HG02623 (cell line): Measurements from ENCODE around the gene TIGD3.
A peak's percentile ranks its signal among the peaks of the same experiment; 100 is the strongest.

ENCODE experiments used
- ATAC-seq: cut with Tn5 transposase; IDR thresholded peaks from one replicate; pipeline ENCODE4 v1.9.1; 2021; ENCODE audit warnings: moderate library complexity; ENCODE audit not compliant: unreplicated experiment

TIGD3 gene

GRCh38 chr11:65354265-65355012 lies at the start of gene TIGD3:
TSS of gene TIGD3 (plus strand) at chr11:65354751. CDS start at chr11:65355809, 1,058 bp downstream.
- ATAC-seq = peak; percentile 85

- ATAC-seq = no peak
Measured at GRCh38 chr11:65305501-65306268, 48.9 kb upstream of the TIGD3 start.

GRCh38 chr11:65307298-65308229 lies 47.0 kb upstream of the TIGD3 start:
- no peak for ATAC-seq

- no peak for ATAC-seq
Measured at GRCh38 chr11:65308281-65308891, 46.2 kb upstream of the TIGD3 start.

- no peak for ATAC-seq
Measured at GRCh38 chr11:65309006-65309405, 45.5 kb upstream of the TIGD3 start.

- ATAC-seq = no peak
Measured at GRCh38 chr11:65310215-65310614, 44.3 kb upstream of the TIGD3 start.

- ATAC-seq = no peak
Measured at GRCh38 chr11:65310736-65311135, 43.8 kb upstream of the TIGD3 start.

GRCh38 chr11:65311170-65311678 lies 43.3 kb upstream of the TIGD3 start:
- no peak for ATAC-seq

- ATAC-seq = peak; percentile 67
Measured at GRCh38 chr11:65314501-65315203, 39.9 kb upstream of the TIGD3 start, which contains the start of gene CDC42EP2. TSS of gene CDC42EP2 (plus strand) at chr11:65314866. CDS start at chr11:65320899, 6,033 bp downstream.

- ATAC-seq = no peak
Measured at GRCh38 chr11:65315204-65315865, 39.2 kb upstream of the TIGD3 start.

GRCh38 chr11:65315866-65316226 lies 38.7 kb upstream of the TIGD3 start:
- ATAC-seq = no peak

GRCh38 chr11:65316227-65317024 lies 38.1 kb upstream of the TIGD3 start:
- no peak for ATAC-seq

GRCh38 chr11:65317025-65317786 lies 37.3 kb upstream of the TIGD3 start:
- ATAC-seq = no peak

- ATAC-seq = no peak
Measured at GRCh38 chr11:65320386-65321075, 34.0 kb upstream of the TIGD3 start.

GRCh38 chr11:65321076-65321475 lies 33.5 kb upstream of the TIGD3 start:
- ATAC-seq = no peak

- ATAC-seq = no peak
Measured at GRCh38 chr11:65321828-65322485, 32.6 kb upstream of the TIGD3 start.

GRCh38 chr11:65323813-65324212 lies 30.7 kb upstream of the TIGD3 start:
- no peak for ATAC-seq
